SIG-M5 treated with dmso at 0.1 percent for 504 hours (cell line): ENCODE measurements around the gene ADAMTS2.
"Not testable (repeated sequence)": the region's sequence is repeated elsewhere in the genome, so short reads cannot be mapped to it uniquely, and the experiment has no call there.

Experiments
- DNase-seq: peaks from one replicate; lab custom pipeline; 2025; ENCODE audit not compliant: unreplicated experiment; lab: John Stamatoyannopoulos, UW

The ADAMTS2 gene

GRCh38 chr5:179221196-179221876, 123.9 kb downstream of the ADAMTS2 start:
- DNase-seq = no peak

GRCh38 chr5:179220716-179221115, 124.5 kb downstream of the ADAMTS2 start:
- no peak for DNase-seq

DNA sequence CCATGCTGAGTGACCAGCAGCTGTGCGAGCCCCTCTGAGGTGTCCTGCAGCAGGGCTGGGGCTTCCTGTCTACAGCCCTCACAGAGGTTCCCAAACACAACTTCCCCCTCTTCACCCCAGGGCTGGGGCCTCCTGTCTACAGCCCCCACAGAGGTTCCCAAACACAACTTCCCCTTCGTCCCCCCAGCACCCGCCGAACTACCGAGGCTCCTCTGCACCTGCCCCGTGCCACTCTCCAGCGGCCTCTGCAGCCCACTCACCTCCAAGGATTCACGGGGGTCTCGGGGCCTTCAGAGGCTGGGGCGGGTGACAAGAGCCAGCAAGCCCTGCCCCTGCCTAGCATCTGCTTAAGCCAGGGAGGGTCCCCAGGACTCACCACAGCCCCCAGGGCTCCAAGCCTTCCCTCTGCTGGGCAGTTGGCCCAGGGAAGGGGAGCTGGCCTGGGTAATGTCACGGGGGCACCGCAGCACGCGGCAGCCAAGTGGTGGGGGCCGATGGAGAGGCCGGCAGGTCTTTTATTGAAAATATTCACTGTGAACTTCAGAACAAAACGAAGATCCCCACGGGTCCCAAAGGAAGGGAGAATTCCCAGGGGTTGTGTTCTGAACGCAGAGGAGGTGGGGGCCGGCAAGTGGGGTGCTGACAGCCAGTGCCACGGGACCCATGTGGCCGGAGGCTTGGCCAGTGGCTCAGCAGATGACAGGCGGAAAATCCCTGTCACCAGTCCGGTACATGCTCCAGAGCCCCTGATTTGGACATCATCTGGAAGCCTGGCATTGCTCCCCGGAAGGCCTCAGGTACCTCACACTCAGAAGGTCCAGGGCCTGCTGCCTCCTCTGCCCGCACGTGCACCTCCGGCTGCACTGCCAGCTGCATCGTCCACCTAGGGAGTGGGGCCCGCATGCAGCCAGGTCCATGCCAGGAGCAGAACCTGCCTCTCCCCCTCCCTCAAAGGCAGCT, 125.3 kb downstream of the ADAMTS2 start:
- no peak for DNase-seq

GRCh38 chr5:179218943-179219330, 126.3 kb downstream of the ADAMTS2 start:
- DNase-seq = no peak

- DNase-seq = no peak
Measured at GRCh38 chr5:179217956-179218942, 127.0 kb downstream of the ADAMTS2 start.

DNA sequence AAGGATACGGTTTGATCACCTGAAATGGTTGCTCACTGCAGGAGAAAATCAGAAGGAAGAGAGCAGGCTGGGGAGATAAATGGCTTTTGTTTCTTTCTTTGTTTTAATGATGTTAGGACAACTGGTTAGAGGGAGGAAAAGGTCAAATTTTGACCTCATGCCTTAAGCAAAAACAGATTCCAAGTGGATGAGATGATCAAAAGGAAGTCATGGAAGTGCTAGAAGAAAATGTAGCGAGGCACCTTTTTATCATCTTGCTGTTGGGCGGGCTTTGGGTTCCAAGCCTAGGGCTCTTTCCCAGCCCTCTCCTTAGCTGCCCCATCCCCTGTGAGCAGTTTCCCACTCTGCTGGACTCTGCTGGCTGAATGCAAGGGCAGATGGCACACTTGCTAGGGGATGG, 127.9 kb downstream of the ADAMTS2 start:
- DNase-seq = no peak

DNA sequence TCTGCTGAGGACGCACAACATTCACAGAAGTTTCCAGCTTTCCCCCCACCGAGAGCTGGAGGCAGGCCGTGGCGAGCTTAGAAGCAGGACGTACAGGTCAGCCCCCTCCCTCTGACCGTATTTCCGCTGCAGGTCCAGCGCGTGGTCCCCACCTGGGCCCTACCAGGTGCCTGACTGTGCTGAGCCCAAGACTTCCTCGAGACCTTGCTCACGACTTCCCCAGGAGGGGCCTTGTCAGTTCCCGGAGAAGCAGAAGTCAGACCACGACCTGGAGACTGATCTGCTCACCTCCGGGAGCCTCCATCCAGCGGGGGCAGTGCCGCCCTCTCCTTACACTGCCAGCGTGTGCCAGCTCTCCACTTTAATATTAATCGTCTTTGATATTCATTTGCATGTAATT, 128.9 kb downstream of the ADAMTS2 start:
- DNase-seq = not testable (repeated sequence)

DNA sequence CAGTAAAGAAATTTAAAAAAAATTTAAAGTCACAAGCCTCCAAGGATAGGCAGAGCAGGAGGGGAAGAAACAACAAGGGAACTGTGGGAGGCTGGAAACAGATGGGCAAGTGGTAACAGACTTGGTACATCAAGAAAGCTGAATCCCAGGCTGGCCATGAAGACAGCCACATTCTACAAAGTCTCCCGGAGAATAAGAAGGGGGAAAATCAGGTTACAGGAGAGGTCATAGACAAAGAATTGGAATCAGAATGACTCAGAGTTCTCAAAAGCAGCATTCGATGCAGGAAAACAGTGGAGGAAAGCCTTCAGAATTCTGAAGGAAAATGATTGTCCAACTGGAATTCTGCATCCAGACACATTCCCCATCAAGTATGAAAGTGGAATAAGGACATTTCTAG, 129.7 kb downstream of the ADAMTS2 start:
- no peak for DNase-seq

- no peak for DNase-seq
Measured at GRCh38 chr5:179214678-179215077, 130.6 kb downstream of the ADAMTS2 start.

- DNase-seq = no peak
Measured at GRCh38 chr5:179212870-179213269, 132.4 kb downstream of the ADAMTS2 start.

- DNase-seq = no peak
Measured at GRCh38 chr5:179211631-179212030, 133.6 kb downstream of the ADAMTS2 start.

- DNase-seq = no peak
Measured at GRCh38 chr5:179211068-179211467, 134.2 kb downstream of the ADAMTS2 start.

DNA sequence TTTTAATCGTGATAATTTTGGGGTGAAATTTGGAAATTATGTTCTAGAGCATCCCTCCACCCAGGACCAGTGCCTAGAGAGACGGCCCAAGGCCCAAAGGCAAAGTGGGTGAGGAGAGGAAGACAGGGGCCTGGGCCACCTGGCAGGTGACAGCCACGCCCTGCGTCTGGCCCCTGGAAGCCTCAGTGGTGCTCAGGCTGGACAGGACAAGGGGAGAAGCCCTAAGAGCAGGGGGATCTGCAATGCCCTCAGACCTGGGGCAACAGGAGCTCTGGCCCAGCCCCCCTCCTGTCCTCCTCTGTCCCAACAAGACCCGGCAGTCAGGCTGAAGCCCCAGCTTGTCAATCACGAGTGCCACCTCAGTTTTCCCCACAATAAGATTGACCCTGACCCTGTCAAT, 134.8 kb downstream of the ADAMTS2 start:
- no peak for DNase-seq

GRCh38 chr5:179209359-179210150, 135.7 kb downstream of the ADAMTS2 start:
- DNase-seq = no peak

GRCh38 chr5:179208706-179209358, 136.4 kb downstream of the ADAMTS2 start:
- no peak for DNase-seq

DNA sequence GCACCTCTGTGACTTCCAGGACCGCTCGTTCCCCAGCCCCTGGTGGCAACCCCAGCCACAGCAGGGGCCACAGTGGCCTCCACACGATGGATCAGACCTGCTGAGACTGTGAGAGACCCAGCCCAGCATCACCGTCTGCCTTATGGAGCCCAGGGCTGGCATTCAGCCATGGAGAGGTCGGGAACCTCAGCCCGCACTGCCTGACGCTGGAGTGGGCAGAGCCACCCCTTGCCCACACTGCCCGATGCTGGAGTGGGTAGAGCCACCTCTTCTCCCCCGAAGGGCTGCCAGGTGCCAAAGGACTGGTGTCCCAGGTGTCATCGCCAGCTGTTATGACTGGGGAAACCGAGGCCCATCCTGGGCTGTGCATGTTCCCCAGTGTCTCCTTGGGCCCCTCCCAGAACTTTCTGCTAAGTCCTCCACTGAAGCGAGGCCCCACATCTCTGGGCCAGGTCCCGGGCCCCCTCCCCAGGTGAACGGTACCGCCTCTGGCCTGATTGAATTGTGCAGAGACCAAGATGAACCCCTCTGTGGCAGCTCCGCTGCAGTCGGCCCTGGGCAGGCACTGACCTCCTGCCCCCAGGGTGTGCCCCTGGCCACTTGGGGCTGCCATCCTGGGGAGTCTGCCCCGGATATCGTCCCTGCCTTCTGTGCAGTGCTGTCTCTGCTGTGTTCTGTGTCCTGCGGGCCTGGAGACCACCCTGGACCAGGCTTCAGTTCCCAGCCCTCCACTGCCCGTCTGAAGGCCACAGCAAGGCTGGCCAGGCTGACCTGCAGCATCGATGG, 137.1 kb downstream of the ADAMTS2 start:
- DNase-seq = no peak

- no peak for DNase-seq
Measured at GRCh38 chr5:179207470-179207869, 137.8 kb downstream of the ADAMTS2 start.

GRCh38 chr5:179206366-179206765, 138.9 kb downstream of the ADAMTS2 start:
- no peak for DNase-seq

- no peak for DNase-seq
Measured at GRCh38 chr5:179205277-179205676, 140.0 kb downstream of the ADAMTS2 start.
